ENCODE results near the gene WFS1. TPM values are rescaled to one million over a fixed set of nuclear protein-coding genes. Genes with fewer than 3 reads are reported as not detected.

The WFS1 gene
- total RNA-seq, 6 donors from 2014 or later, result 88.8 to 180 (median 105) TPM

GRCh38 chr4:6235901-6236640 lies 33.6 kb upstream of the WFS1 start:
- WGBS, 2 donors, result 54 to 58% methylated on average over 17 of the region's 17 CpGs
- TF ChIP-seq POLR2AphosphoS5 (IDR thresholded peaks at IDR 0.05) (no peak), EP300 (IDR thresholded peaks at IDR 0.05) (no peak), POLR2A (IDR thresholded peaks at IDR 0.05) (no peak)
- TF ChIP-seq, protein P1, sequence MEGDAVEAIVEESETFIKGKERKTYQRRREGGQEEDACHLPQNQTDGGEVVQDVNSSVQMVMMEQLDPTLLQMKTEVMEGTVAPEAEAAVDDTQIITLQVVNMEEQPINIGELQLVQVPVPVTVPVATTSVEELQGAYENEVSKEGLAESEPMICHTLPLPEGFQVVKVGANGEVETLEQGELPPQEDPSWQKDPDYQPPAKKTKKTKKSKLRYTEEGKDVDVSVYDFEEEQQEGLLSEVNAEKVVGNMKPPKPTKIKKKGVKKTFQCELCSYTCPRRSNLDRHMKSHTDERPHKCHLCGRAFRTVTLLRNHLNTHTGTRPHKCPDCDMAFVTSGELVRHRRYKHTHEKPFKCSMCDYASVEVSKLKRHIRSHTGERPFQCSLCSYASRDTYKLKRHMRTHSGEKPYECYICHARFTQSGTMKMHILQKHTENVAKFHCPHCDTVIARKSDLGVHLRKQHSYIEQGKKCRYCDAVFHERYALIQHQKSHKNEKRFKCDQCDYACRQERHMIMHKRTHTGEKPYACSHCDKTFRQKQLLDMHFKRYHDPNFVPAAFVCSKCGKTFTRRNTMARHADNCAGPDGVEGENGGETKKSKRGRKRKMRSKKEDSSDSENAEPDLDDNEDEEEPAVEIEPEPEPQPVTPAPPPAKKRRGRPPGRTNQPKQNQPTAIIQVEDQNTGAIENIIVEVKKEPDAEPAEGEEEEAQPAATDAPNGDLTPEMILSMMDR (IDR thresholded peaks at IDR 0.05), result no peak
- DNase-seq, result peak in 1 of 2 donors; percentile 3

DNA sequence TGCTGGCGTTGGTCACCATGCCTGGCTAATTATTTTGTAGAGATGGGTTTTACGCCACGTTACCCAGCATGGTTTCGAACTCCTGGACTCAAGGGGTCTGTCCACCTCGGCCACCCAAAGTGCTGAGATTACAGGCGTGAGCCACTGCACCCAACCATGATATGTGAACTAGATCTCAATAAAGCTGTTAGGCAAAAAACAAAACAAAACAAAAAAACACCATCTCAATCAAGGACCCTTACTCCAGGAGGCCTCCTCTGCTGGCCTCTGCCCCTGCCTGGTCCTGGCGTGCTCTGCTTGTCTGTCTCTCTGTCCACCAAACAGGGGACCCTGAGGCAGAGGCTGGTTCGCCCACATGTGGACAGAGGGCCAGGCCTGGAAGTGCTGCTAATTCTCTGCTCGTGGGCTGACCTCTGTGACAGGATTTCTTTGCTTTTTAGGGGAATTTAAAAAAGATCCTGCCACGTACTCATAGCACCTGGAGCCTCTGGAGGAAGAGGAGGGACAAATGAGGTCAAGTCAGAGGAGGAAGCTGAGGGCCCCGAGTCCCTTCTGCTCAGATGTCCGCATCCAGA lies 32.7 kb upstream of the WFS1 start:
- peak in 1 of 2 donors; percentile 3 for DNase-seq
- H3K27me3 ChIP-seq, result no peaks in the 10 kb centered on the region
- no peaks in the 10 kb centered on the region for H3K4me1 ChIP-seq
- no peak overlapping the region for H3K4me3 ChIP-seq
- no peak overlapping the region for H3K27ac ChIP-seq
- ATAC-seq (ENCODE audit: low FRiP score in 2 of 2), result no peak
- TF ChIP-seq EP300 (IDR thresholded peaks at IDR 0.05) (no peak), POLR2AphosphoS5 (IDR thresholded peaks at IDR 0.05) (no peak), POLR2A (IDR thresholded peaks at IDR 0.05) (no peak)
- TF ChIP-seq, protein P1 (IDR thresholded peaks at IDR 0.05), result no peak
- H3K9me3 ChIP-seq, result no peaks in the 10 kb centered on the region
- H3K36me3 ChIP-seq, result no peaks in the 10 kb centered on the region
- 77 to 78% methylated on average over 12 of the region's 12 CpGs for WGBS, 2 donors

More at GRCh38 chr4:6235901-6236640, 33.6 kb upstream of the WFS1 start:
- no peak overlapping the region for H3K27ac ChIP-seq
- no peaks in the 10 kb centered on the region for H3K9me3 ChIP-seq
- no peaks in the 10 kb centered on the region for H3K27me3 ChIP-seq
- H3K4me3 ChIP-seq, result no peak overlapping the region
- no peak for ATAC-seq (ENCODE audit: low FRiP score in 2 of 2)
- H3K4me1 ChIP-seq, result no peaks in the 10 kb centered on the region
- H3K36me3 ChIP-seq, result no peaks in the 10 kb centered on the region

GRCh38 chr4:6239486-6239885 lies 30.2 kb upstream of the WFS1 start:
- TF ChIP-seq POLR2A (IDR thresholded peaks at IDR 0.05), result no peak
- TF ChIP-seq, protein P1 (IDR thresholded peaks at IDR 0.05), result no peak
- TF ChIP-seq POLR2AphosphoS5 (IDR thresholded peaks at IDR 0.05), result no peak
- no peak for TF ChIP-seq EP300 (IDR thresholded peaks at IDR 0.05)
- ATAC-seq (ENCODE audit: low FRiP score in 2 of 2) (no peak), DNase-seq (no peak)
- Histone ChIP-seq H3K9me3 (peaks cover 0 to 5% (median 4%) of the 10 kb centered on the region in 4 donors), H3K27me3 (no peaks in the 10 kb centered on the region), H3K27ac (no peak overlapping the region), H3K4me1 (no peaks in the 10 kb centered on the region), H3K36me3 (no peaks in the 10 kb centered on the region), H3K4me3 (no peak overlapping the region)
- WGBS, 2 donors, result 64 to 73% methylated on average over 6 to 8 of the region's 8 CpGs

- Histone ChIP-seq H3K36me3 (no peaks in the 10 kb centered on the region), H3K9me3 (peaks cover 0 to 8% (median 4%) of the 10 kb centered on the region in 4 donors), H3K27ac (no peak overlapping the region), H3K4me1 (no peaks in the 10 kb centered on the region), H3K27me3 (peaks cover 0 to under 1% (median 0%) of the 10 kb centered on the region in 4 donors), H3K4me3 (no peak overlapping the region)
- ATAC-seq (ENCODE audit: low FRiP score in 2 of 2), result no peak
- TF ChIP-seq, protein P1 (IDR thresholded peaks at IDR 0.05), result no peak
- TF ChIP-seq POLR2A (IDR thresholded peaks at IDR 0.05) (no peak), POLR2AphosphoS5 (IDR thresholded peaks at IDR 0.05) (no peak), EP300 (IDR thresholded peaks at IDR 0.05) (no peak)
- DNase-seq, result no peak
- 77 to 84% methylated on average over 8 to 10 of the region's 11 CpGs for WGBS, 2 donors
These were observed 29.7 kb upstream of the WFS1 start for GRCh38 chr4:6239968-6240367.

Data from upper lobe of left lung (tissue), 6 donors.